Measurements from ENCODE around the gene WFS1. TPM values are rescaled to one million over a fixed set of nuclear protein-coding genes. Genes with fewer than 3 reads are reported as not detected.

The WFS1 gene
- total RNA-seq, 1 donor from 2014 or later, result 104 TPM

GRCh38 chr4:6232836-6233785 is 36.5 kb upstream of the WFS1 start:
- TF ChIP-seq CTCF (IDR thresholded peaks at IDR 0.05; ENCODE audit: borderline replicate concordance), result no peak
- no peak overlapping the region for H3K27ac ChIP-seq (replicated peaks)
- H3K4me3 ChIP-seq, result no peak overlapping the region
- peaks cover 41% of the 10 kb centered on the region for H3K27me3 ChIP-seq (ENCODE audit: low read depth)
- intact Hi-C loops (cut with micrococcal nuclease), result no loop called here
- DNase-seq, result no peak
- no peaks in the 10 kb centered on the region for H3K36me3 ChIP-seq
- H3K4me1 ChIP-seq, result no peaks in the 10 kb centered on the region
- no peaks in the 10 kb centered on the region for H3K9me3 ChIP-seq (replicated peaks)

GRCh38 chr4:6233929-6234328 is 35.7 kb upstream of the WFS1 start:
- no peak overlapping the region for H3K4me3 ChIP-seq
- no peak for TF ChIP-seq CTCF (IDR thresholded peaks at IDR 0.05; ENCODE audit: borderline replicate concordance)
- intact Hi-C loops (cut with micrococcal nuclease), result no loop called here
- DNase-seq, result no peak
- peaks cover 43% of the 10 kb centered on the region for H3K27me3 ChIP-seq (ENCODE audit: low read depth)
- no peak overlapping the region for H3K27ac ChIP-seq (replicated peaks)
- H3K4me1 ChIP-seq, result no peaks in the 10 kb centered on the region
- H3K9me3 ChIP-seq (replicated peaks), result no peaks in the 10 kb centered on the region
- no peaks in the 10 kb centered on the region for H3K36me3 ChIP-seq

- no peak for DNase-seq
- no peak for TF ChIP-seq CTCF (IDR thresholded peaks at IDR 0.05; ENCODE audit: borderline replicate concordance)
- no peaks in the 10 kb centered on the region for H3K9me3 ChIP-seq (replicated peaks)
- intact Hi-C loops (cut with micrococcal nuclease), result no loop called here
- no peaks in the 10 kb centered on the region for H3K36me3 ChIP-seq
- no peaks in the 10 kb centered on the region for H3K4me1 ChIP-seq
- no peak overlapping the region for H3K27ac ChIP-seq (replicated peaks)
- H3K27me3 ChIP-seq (ENCODE audit: low read depth), result peaks cover 54% of the 10 kb centered on the region
- no peak overlapping the region for H3K4me3 ChIP-seq
Measured at GRCh38 chr4:6235012-6235411, 34.6 kb upstream of the WFS1 start.

- Histone ChIP-seq H3K36me3 (no peaks in the 10 kb centered on the region), H3K27me3 (ENCODE audit: low read depth) (peaks cover 65% of the 10 kb centered on the region), H3K4me1 (no peaks in the 10 kb centered on the region), H3K27ac (replicated peaks) (no peak overlapping the region), H3K9me3 (replicated peaks) (no peaks in the 10 kb centered on the region), H3K4me3 (no peak overlapping the region)
- no peak for TF ChIP-seq CTCF (IDR thresholded peaks at IDR 0.05; ENCODE audit: borderline replicate concordance)
- intact Hi-C loops (cut with micrococcal nuclease), result no loop called here
- no peak for DNase-seq
Measured at GRCh38 chr4:6235901-6236640, 33.6 kb upstream of the WFS1 start.

- H3K27me3 ChIP-seq (ENCODE audit: low read depth), result peaks cover 71% of the 10 kb centered on the region
- TF ChIP-seq CTCF (IDR thresholded peaks at IDR 0.05; ENCODE audit: borderline replicate concordance), result no peak
- no peaks in the 10 kb centered on the region for H3K4me1 ChIP-seq
- no peak for DNase-seq
- H3K4me3 ChIP-seq, result no peak overlapping the region
- no peaks in the 10 kb centered on the region for H3K36me3 ChIP-seq
- no peak overlapping the region for H3K27ac ChIP-seq (replicated peaks)
- intact Hi-C loops (cut with micrococcal nuclease), result no loop called here
- no peaks in the 10 kb centered on the region for H3K9me3 ChIP-seq (replicated peaks)
Measured at GRCh38 chr4:6236816-6237390, 32.7 kb upstream of the WFS1 start.
